Muscle layer of duodenum (tissue), 2 donors: ENCODE data around the gene NKX1-2.
A peak's percentile ranks its signal among the peaks of the same experiment; 100 is the strongest.

Experiments used
- H3K27ac ChIP-seq: one replicate; pipeline ENCODE4 v1.7.0; 2013; ENCODE audit warnings: mild to moderate bottlenecking, low read length
- H3K27me3 ChIP-seq: one replicate; pipeline ENCODE4 v1.7.0; 2013; ENCODE audit warnings: low read depth, mild to moderate bottlenecking, control low read depth, low read length
- H3K36me3 ChIP-seq, 2 donors: one replicate each; pipeline ENCODE4 v1.7.0; 2013; ENCODE audit warnings: low read length in 2 of 2, control low read depth in 1 of 2, mild to moderate bottlenecking in 1 of 2; ENCODE audit not compliant: insufficient read depth in 2 of 2, control insufficient read depth in 1 of 2
- H3K4me1 ChIP-seq, 2 donors: one replicate each; pipeline ENCODE4 v1.7.0; 2013; ENCODE audit warnings: low read length in 2 of 2, mild to moderate bottlenecking in 2 of 2, control low read depth in 1 of 2, moderate library complexity in 1 of 2; ENCODE audit not compliant: insufficient read depth in 2 of 2, control insufficient read depth in 1 of 2
- H3K4me3 ChIP-seq, 2 donors: one replicate each; pipeline ENCODE4 v1.7.0; 2013; ENCODE audit warnings: low read length in 2 of 2, low read depth in 1 of 2, mild to moderate bottlenecking in 1 of 2
- H3K9me3 ChIP-seq, 2 donors: one replicate each; pipeline ENCODE4 v1.7.0; 2013; ENCODE audit warnings: low read length in 2 of 2, control low read depth in 1 of 2, mild to moderate bottlenecking in 1 of 2; ENCODE audit not compliant: control insufficient read depth in 1 of 2
- donor health status: healthy.

Gene NKX1-2

GRCh38 chr10:124450012-124450782 lies at the start of gene NKX1-2:
Gene NKX1-2 (minus strand): TSS chr10:124450035. CDS start chr10:124449943, 92 bp downstream.
- H3K4me3 ChIP-seq = peak within 1 kb of the TSS in 1 of 2 donors; percentile 53
- H3K27me3 ChIP-seq = peaks cover 38% of the 10 kb centered on the region
- no peaks in the 10 kb centered on the region for H3K36me3 ChIP-seq
- H3K27ac ChIP-seq = no peak within 1 kb of the TSS
- H3K4me1 ChIP-seq = peaks cover 0 to 36% of the 10 kb centered on the region in 2 donors
- no peaks in the 10 kb centered on the region for H3K9me3 ChIP-seq

GRCh38 chr10:124498056-124498455 lies 48.2 kb upstream of the NKX1-2 start:
- peaks cover 5% of the 10 kb centered on the region in 2 donors for H3K9me3 ChIP-seq
- peaks cover 0 to 11% of the 10 kb centered on the region in 2 donors for H3K36me3 ChIP-seq
- H3K4me1 ChIP-seq = no peaks in the 10 kb centered on the region
- H3K27me3 ChIP-seq = no peaks in the 10 kb centered on the region
- H3K27ac ChIP-seq = no peak overlapping the region
- H3K4me3 ChIP-seq = no peak overlapping the region

GRCh38 chr10:124497196-124497881 lies 47.5 kb upstream of the NKX1-2 start:
- Histone ChIP-seq H3K27ac (no peak overlapping the region), H3K4me3 (no peak overlapping the region), H3K27me3 (no peaks in the 10 kb centered on the region), H3K36me3 (peaks cover 0 to 11% of the 10 kb centered on the region in 2 donors), H3K9me3 (peaks cover 5% of the 10 kb centered on the region in 2 donors), H3K4me1 (no peaks in the 10 kb centered on the region)

DNA sequence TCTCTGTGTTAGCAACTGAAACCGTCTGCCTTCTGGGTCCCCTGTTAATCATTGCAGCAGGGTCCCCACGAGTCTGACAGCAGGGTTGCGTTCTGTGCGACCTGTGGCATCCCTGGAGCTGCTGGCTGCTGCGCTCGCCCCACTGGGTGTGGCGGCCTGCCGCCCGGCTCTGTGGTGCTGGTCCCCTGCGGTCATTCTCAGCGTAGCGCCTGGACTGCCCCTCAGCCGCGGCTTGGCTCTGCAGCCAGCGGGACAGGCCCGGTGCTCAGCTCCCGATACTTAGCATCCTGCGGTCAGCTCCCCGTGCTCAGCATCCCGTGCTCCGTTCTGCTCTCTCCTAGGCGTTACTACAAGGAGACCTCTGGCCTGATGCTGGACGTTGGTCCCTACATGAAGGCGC lies 46.8 kb upstream of the NKX1-2 start:
- peaks cover 0 to 11% of the 10 kb centered on the region in 2 donors for H3K36me3 ChIP-seq
- no peaks in the 10 kb centered on the region for H3K27me3 ChIP-seq
- H3K27ac ChIP-seq = no peak overlapping the region
- H3K9me3 ChIP-seq = peaks cover 5% of the 10 kb centered on the region in 2 donors
- no peaks in the 10 kb centered on the region for H3K4me1 ChIP-seq
- H3K4me3 ChIP-seq = no peak overlapping the region

DNA sequence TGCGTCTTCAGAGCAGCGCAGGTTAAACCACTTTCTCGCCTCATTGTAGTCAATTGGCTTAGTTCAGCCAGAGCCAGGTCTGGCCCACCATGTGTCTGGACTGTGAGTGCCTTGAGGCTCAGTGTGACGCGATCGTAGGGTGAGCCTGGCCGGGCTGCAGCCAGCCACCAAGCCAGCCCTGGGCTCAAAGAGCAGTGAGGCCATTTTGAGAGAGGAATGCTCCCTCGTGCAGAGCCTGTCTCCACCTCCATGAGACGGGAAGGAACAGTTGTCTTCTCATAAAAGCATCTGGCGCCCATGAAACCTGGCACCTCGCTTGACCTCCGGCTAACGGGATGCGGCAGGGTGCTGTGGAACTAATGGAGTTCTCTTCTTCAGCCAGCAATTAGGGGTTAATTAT lies 46.3 kb upstream of the NKX1-2 start:
- no peak overlapping the region for H3K27ac ChIP-seq
- no peak overlapping the region for H3K4me3 ChIP-seq
- peaks cover 5% of the 10 kb centered on the region in 2 donors for H3K9me3 ChIP-seq
- H3K4me1 ChIP-seq = no peaks in the 10 kb centered on the region
- H3K27me3 ChIP-seq = no peaks in the 10 kb centered on the region
- H3K36me3 ChIP-seq = peaks cover 0 to 11% of the 10 kb centered on the region in 2 donors

DNA sequence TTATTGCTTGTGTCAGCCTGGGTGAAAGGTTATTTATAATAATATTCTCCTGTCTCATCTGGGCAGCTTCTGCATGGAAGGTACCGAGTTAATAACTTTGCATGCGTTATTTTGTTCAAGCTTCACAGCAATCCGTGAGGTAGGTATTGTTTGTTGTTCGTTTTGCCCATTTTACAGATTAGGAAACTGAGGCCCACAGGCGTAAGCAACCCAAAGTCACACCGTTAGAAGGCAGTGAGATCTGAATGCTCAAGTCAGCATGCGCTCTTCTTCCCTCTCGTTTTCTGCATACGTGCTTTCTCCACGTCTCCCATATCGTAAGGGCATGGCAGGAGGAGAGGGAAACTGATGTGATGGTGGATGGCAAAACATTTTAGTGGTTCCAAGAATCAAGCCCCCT lies 45.9 kb upstream of the NKX1-2 start:
- Histone ChIP-seq H3K27ac (no peak overlapping the region), H3K27me3 (no peaks in the 10 kb centered on the region), H3K36me3 (peaks cover 0 to 7% of the 10 kb centered on the region in 2 donors), H3K9me3 (peaks cover under 1 to 3% of the 10 kb centered on the region in 2 donors), H3K4me3 (no peak overlapping the region), H3K4me1 (no peaks in the 10 kb centered on the region)

DNA sequence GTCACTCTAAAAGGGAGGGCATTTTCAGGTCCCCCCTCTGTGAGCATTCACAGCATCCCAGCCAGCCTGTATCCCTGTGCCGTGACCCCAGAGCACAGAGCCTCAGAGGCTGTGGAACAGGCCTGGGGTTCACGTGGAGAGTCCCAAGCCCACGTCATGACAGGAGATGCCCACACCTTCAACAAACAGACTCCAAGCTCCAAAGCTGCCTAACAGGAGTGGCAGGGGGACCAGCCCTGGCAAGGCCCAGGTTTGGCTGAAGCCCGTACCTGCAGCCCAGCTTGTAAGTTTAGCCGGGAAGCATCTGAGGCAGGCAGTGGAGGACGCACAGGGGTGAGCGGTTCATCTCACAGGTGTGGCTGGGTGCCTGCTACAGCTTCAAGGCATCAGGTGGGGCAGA lies 45.3 kb upstream of the NKX1-2 start:
- H3K36me3 ChIP-seq = peaks cover 0 to 6% of the 10 kb centered on the region in 2 donors
- no peak overlapping the region for H3K27ac ChIP-seq
- H3K4me1 ChIP-seq = no peaks in the 10 kb centered on the region
- no peaks in the 10 kb centered on the region for H3K27me3 ChIP-seq
- no peak overlapping the region for H3K4me3 ChIP-seq
- no peaks in the 10 kb centered on the region for H3K9me3 ChIP-seq

DNA sequence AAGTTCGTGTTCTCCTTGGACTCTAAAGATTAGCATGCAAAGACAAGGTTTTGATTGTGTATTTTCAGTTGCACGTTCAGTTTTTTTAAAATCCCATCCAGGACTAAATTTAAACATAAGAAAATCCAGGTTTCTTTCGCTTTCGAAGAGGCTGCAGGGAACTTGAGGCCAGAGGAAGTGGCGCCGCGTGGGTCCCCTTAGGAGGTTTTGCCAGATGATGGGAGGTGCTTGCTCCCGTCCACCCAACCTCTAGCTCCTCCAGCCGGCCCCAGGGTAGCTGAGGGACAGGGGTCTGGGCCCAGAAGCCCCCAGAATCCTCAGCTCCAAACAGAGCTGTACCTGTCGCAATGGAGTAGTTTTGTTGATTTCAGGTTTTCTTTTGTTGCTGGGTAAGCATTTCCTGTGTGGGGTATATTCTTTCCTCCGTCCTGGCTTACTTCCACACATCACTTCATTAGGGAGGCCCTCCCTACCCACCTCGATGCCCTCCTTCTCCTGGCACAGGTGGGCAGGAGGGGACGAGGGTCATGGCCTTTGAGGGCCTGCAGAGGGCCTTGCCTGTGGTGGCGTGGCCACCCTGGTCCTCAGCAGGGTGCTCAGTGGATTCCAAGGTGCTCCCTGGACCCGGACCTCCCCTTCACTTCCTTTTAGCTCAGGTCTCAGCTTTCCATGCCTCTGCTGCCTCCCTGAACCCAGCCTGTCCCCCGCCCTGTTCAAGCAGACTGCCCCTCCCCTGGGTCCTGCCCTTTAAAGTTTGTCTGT lies 44.4 kb upstream of the NKX1-2 start:
- Histone ChIP-seq H3K9me3 (no peaks in the 10 kb centered on the region), H3K27ac (no peak overlapping the region), H3K36me3 (peaks cover 0 to 6% of the 10 kb centered on the region in 2 donors), H3K4me1 (no peaks in the 10 kb centered on the region), H3K4me3 (no peak overlapping the region), H3K27me3 (no peaks in the 10 kb centered on the region)

DNA sequence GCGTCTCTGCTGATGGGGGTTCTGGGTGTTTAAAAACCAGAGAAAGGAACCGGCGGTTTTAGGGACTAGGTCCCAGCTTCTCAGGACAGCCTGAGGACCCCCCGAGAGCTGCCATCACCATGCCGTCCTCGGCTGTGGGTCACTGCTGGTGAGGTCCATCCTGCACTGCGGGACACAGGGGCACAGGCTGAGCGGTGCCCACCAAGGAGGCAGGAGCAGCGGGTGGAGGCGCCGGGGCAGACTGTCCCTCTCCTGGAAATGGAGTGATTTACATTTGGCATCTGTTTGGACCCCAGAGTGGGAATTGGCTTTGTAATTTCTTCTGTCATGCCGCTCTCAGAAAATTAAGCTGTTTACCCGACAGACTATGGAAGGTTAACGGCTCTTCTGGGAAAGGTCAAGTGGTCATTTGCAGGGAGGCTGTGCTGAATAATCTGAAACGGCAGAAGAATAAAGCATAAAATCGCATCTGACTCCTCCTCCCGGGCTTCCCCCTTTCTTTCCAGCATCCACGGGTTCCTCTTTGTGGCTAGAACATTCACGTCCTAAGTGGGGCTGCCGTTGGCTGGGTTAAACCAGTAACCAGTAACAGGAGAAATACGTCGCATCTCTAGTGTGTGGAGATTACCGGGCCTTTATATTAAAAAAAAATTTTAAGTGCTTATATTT lies 43.5 kb upstream of the NKX1-2 start:
- Histone ChIP-seq H3K4me1 (no peaks in the 10 kb centered on the region), H3K4me3 (no peak overlapping the region), H3K9me3 (no peaks in the 10 kb centered on the region), H3K27me3 (no peaks in the 10 kb centered on the region), H3K27ac (no peak overlapping the region), H3K36me3 (peaks cover 0 to 6% of the 10 kb centered on the region in 2 donors)

- Histone ChIP-seq H3K27me3 (no peaks in the 10 kb centered on the region), H3K27ac (no peak overlapping the region), H3K4me1 (no peaks in the 10 kb centered on the region), H3K36me3 (peaks cover 0 to 6% of the 10 kb centered on the region in 2 donors), H3K9me3 (no peaks in the 10 kb centered on the region), H3K4me3 (no peak overlapping the region)
Observed at GRCh38 chr10:124492266-124492665, 42.4 kb upstream of the NKX1-2 start.

DNA sequence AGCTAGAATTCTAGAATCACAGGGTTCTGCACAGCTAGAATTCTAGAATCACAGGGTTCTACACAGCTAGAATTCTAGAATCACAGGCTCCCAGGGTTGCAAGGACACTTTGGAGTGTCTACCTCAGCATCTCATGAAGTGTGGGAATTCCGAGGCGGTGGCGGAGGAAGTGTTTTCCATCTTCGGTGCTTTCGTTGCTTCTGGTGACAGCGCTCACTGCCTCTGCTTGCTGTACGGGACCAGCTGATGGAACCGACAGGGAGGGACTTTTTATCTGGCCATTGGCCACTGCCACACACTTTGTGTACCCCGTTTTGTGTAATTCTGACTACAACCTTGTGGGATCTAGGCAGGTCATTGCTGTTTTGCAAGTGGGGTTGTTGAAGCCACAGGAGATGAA lies 41.3 kb upstream of the NKX1-2 start:
- H3K9me3 ChIP-seq = peaks cover 0 to 3% of the 10 kb centered on the region in 2 donors
- no peaks in the 10 kb centered on the region for H3K27me3 ChIP-seq
- H3K27ac ChIP-seq = no peak overlapping the region
- H3K4me3 ChIP-seq = no peak overlapping the region
- H3K4me1 ChIP-seq = no peaks in the 10 kb centered on the region
- H3K36me3 ChIP-seq = peaks cover 0 to 6% of the 10 kb centered on the region in 2 donors
